Measurements from ENCODE around the gene PPP4R2. TPM values are rescaled to one million over a fixed set of nuclear protein-coding genes. Genes with fewer than 3 reads are reported as not detected.

Gene PPP4R2
- total RNA-seq, result 10 to 100 TPM; 59.3 to 65.1 TPM
- polyA plus RNA-seq, result 10 to 100 TPM; 28.3 to 46.1 (median 45.0) TPM
- total RNA-seq, result 70.7 to 158 (median 117) reads per million in 6 experiments

GRCh38 chr3:72996473-72997333, at the start of gene PPP4R2:
Gene PPP4R2 (plus strand): TSS chr3:72996811. CDS start chr3:72997038, 227 bp downstream.
- Mint-ChIP-seq H3K4me1 (peaks cover 21 to 43% (median 40%) of the 10 kb centered on the region in 4 donors), H3K27me3 (no peaks in the 10 kb centered on the region), H3K36me3 (peaks cover 1 to 35% (median 2%) of the 10 kb centered on the region in 3 donors), H3K9me3 (no peaks in the 10 kb centered on the region), H3K27ac (peak within 1 kb of the TSS; percentile 80 to 96 (median 94)), H3K4me3 (peak within 1 kb of the TSS; percentile 82 to 97 (median 90))
- ATAC-seq, result peak; percentile 86 to 89
- POLR2A ChIA-PET, result interaction anchor here (0.6 to 1.7 kb wide), 5 partner anchors 8 to 57 kb away, joined by 3 to 7 read pairs (median 3); no protein-coding TSS in a partner anchor
- peak; percentile 88 to 95 (median 92) for DNase-seq

DNA sequence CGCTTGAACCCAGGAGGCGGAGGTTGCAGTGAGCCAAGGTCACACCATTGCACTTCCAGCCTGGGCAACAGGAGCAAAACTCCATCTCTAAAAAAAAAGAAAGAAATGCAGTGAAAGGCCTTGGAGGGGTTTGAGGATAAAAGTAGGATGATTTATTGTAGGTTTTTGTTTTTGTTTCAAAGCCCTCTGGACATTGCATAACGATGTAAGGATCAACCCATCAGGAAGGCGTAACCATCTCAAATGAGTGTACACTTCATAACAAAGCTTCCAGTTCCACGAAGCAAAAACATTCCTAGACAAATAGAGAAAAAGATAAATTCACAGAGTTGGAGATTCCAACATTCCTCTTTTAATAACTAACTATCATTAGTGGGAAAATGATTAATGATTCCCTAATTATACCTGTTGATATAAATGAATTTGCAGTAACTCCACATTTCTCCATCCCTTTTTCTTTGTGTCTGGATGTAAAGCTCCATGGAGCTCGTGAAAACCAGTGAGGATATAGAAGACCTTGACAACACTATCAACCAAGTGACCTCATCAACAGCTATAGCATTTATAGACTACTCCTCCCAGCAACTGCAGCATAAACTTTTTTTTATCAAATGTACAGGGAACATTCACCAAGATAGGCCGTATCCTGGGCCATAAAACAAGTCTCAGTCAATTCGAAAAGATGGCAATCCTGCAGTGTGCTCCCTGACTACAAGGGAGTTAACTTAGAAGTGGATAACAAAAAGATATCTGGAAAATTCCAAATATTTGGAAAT, 48.7 kb upstream of the PPP4R2 start:
- H3K4me1 Mint-ChIP-seq, result peaks cover 1 to 13% (median 12%) of the 10 kb centered on the region in 4 donors
- H3K36me3 Mint-ChIP-seq, result no peaks in the 10 kb centered on the region
- H3K27me3 Mint-ChIP-seq, result peaks cover 0 to 2% (median 0%) of the 10 kb centered on the region in 5 donors
- H3K27ac Mint-ChIP-seq, result peak overlapping the region in 1 of 10 donors; percentile 11
- H3K4me3 Mint-ChIP-seq, result no peak overlapping the region
- POLR2A ChIA-PET, result no interaction called here
- no peaks in the 10 kb centered on the region for H3K9me3 Mint-ChIP-seq
- no peak for DNase-seq
- no peak for ATAC-seq

DNA sequence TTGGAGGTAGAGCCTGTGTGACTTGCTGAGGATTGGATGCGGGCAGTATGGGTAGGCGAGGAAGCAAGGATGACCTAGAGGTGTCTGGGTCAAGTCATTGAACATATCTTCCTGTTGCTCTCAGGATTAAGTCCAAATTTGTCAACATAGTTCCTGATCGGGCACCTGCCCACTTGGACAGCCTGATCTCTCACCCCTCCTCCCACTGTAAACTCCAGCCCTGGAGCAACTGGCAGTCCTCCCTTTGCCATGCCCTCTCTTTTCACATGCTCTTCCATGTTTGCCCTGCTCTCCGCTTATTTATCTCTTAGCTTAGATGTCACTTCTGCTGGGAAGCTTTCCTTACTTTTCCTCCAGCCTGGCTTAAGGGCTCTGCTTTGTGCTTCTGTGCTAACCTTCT, 47.6 kb upstream of the PPP4R2 start:
- DNase-seq (no peak), ATAC-seq (no peak)
- H3K4me3 Mint-ChIP-seq, result no peak overlapping the region
- peaks cover 0 to 2% (median 0%) of the 10 kb centered on the region in 5 donors for H3K27me3 Mint-ChIP-seq
- H3K36me3 Mint-ChIP-seq, result no peaks in the 10 kb centered on the region
- peaks cover 1 to 13% (median 12%) of the 10 kb centered on the region in 4 donors for H3K4me1 Mint-ChIP-seq
- POLR2A ChIA-PET, result no interaction called here
- no peaks in the 10 kb centered on the region for H3K9me3 Mint-ChIP-seq
- no peak overlapping the region for H3K27ac Mint-ChIP-seq

DNA sequence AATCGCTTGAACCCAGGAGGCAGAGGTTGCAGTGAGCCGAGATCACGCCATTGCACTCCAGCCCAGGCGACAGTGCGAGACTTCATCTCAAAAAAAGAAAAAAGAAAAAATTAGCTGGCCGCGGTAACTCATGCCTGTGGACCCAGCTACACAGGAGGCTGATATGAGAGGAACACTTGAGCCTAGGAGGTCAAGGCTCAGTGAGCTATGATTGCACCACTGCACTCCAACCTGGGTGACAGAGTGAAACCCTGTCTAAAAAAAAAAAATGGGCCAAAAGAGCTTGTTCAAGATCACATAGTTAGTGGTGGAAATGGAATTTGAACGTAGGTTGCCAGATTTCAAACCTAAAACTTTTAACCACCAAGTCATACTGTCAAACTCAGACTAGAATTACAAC, 46.2 kb upstream of the PPP4R2 start:
- POLR2A ChIA-PET, result interaction anchor here (0.6 kb wide), 1 partner anchor 28 kb away, joined by 3 read pairs; no protein-coding TSS in a partner anchor
- no peak for DNase-seq
- no peaks in the 10 kb centered on the region for H3K36me3 Mint-ChIP-seq
- ATAC-seq, result no peak
- H3K9me3 Mint-ChIP-seq, result no peaks in the 10 kb centered on the region
- H3K27me3 Mint-ChIP-seq, result no peaks in the 10 kb centered on the region
- H3K27ac Mint-ChIP-seq, result peak overlapping the region in 1 of 10 donors; percentile 63
- peak overlapping the region in 1 of 10 donors; percentile 28 for H3K4me3 Mint-ChIP-seq
- H3K4me1 Mint-ChIP-seq, result peaks cover 1 to 13% (median 12%) of the 10 kb centered on the region in 4 donors

DNA sequence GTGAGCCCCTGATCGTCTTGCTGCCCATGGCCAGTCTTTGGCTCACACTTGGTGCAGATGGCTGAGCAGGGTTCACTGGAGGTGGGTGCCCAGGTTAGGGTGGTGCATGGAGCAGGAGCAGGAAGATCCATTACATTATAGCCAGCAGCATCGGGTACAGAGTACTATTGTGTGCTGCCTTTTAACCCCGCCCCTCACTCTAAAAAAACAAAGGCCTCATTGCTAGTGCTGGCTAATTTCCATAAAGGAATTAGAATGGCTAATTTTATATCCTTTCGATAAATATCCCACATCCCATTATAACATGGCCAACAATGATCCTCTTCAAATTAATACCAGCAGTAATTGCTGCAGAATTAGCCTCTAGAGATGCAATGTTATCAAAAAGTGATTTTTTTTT, 45.8 kb upstream of the PPP4R2 start:
- ATAC-seq, result no peak

DNA sequence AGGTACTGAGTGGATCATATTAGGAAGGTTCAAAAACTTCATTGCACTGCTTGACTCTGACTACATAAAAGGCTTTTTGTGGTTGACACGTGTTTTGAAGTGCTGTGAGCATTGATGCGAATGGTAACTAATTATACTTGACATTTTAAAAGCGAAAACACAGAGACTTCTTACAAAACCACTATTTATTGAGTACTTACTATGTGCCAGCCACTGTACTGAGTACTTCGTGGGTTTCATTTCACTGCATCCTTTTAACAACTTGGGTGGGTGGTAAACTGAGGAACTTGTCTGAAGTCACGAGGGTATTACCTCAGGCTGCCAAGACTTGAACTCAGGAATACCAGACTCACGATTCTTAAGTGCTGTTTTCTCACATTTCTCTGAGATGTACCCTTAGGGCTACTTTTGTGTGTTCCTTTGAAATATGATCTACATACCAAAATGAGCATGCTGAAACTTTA, 45.3 kb upstream of the PPP4R2 start:
- Mint-ChIP-seq H3K4me1 (peaks cover 1 to 13% (median 12%) of the 10 kb centered on the region in 4 donors), H3K27me3 (no peaks in the 10 kb centered on the region), H3K4me3 (no peak overlapping the region), H3K27ac (no peak overlapping the region), H3K9me3 (no peaks in the 10 kb centered on the region), H3K36me3 (no peaks in the 10 kb centered on the region)
- peak; percentile 49 to 67 for ATAC-seq
- POLR2A ChIA-PET, result no interaction called here
- DNase-seq, result peak in 1 of 10 donors; percentile 8

More for the DNA sequence above, 45.8 kb upstream of the PPP4R2 start:
- Mint-ChIP-seq H3K27me3 (no peaks in the 10 kb centered on the region), H3K4me1 (peaks cover 1 to 13% (median 12%) of the 10 kb centered on the region in 4 donors), H3K36me3 (no peaks in the 10 kb centered on the region), H3K4me3 (peak overlapping the region in 1 of 10 donors; percentile 28), H3K9me3 (no peaks in the 10 kb centered on the region), H3K27ac (peak overlapping the region in 1 of 10 donors; percentile 63)
- no peak for DNase-seq
- POLR2A ChIA-PET, result interaction anchor here (0.6 kb wide), 1 partner anchor 27 kb away, joined by 3 read pairs; no protein-coding TSS in a partner anchor

DNA sequence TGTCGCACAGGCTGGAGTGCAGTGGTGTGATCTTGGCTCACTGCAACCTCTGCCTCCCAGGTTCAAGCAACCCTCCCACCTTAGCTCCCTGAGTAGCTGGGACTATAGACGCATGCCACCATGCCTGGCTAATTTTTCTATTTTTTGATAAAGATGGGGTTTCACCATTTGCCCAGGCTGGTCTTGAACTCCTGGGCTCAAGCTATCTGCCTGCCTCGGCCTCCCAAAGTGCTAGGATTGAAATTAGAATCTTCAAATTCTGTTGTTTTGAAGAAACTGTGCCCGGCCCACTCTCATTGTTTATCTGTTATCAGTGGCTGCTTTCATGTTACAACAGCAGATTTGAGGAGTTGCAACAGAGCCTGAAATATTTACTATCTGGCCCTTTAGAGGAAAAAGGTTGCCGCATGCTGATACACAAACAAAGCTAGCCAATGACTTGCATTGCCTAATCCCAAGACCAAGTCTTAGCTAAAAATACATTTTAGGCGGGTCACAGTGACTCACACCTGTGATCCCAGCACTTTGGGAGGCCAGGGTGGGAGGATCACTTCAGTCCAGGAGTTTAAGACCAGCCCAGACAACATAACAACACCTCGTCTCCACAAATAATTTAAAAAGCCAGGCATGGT, 43.2 kb upstream of the PPP4R2 start:
- no peak for ATAC-seq
- no peak overlapping the region for H3K27ac Mint-ChIP-seq

GRCh38 chr3:72957297-72957696, 39.3 kb upstream of the PPP4R2 start:
- POLR2A ChIA-PET, result no interaction called here
- ATAC-seq (no peak), DNase-seq (no peak)
- Mint-ChIP-seq H3K4me1 (peaks cover 6 to 15% (median 9%) of the 10 kb centered on the region in 4 donors), H3K9me3 (no peaks in the 10 kb centered on the region), H3K27me3 (no peaks in the 10 kb centered on the region), H3K4me3 (no peak overlapping the region), H3K36me3 (no peaks in the 10 kb centered on the region), H3K27ac (no peak overlapping the region)

More for the DNA sequence above, 43.2 kb upstream of the PPP4R2 start:
- POLR2A ChIA-PET, result no interaction called here
- Mint-ChIP-seq H3K36me3 (no peaks in the 10 kb centered on the region), H3K4me3 (no peak overlapping the region), H3K9me3 (no peaks in the 10 kb centered on the region), H3K4me1 (peaks cover 1 to 13% (median 12%) of the 10 kb centered on the region in 4 donors), H3K27me3 (no peaks in the 10 kb centered on the region)
- no peak for DNase-seq

DNA sequence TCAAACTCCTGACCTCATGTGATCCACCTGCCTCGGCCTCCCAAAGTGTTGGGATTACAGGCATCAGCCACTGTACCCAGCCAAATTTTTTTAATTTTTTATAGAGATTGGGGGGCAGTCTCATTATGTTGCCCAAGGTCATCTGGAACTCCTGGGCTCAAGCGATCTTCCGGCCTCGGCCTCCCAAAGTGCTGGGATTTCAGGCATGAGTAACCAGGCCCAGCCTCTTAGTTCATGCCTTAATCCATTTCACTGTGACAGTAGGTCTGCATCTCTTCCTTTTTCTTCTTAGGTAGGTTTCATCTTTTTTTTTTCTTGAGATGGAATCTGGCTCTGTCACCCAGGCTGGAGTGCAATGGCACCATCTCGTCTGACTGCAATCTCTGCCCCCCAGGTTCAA, 37.3 kb upstream of the PPP4R2 start:
- H3K36me3 Mint-ChIP-seq, result no peaks in the 10 kb centered on the region
- H3K4me3 Mint-ChIP-seq, result no peak overlapping the region
- H3K27me3 Mint-ChIP-seq, result no peaks in the 10 kb centered on the region
- H3K4me1 Mint-ChIP-seq, result peaks cover 7 to 15% (median 10%) of the 10 kb centered on the region in 4 donors
- POLR2A ChIA-PET, result interaction anchor here (0.7 kb wide), 1 partner anchor 1693 kb away, joined by 8 read pairs; no protein-coding TSS in a partner anchor
- H3K27ac Mint-ChIP-seq, result peak overlapping the region in 1 of 10 donors; percentile 73
- no peak for ATAC-seq
- no peak for DNase-seq
- H3K9me3 Mint-ChIP-seq, result no peaks in the 10 kb centered on the region

GRCh38 chr3:72960812-72961518, 35.6 kb upstream of the PPP4R2 start:
- ATAC-seq, result no peak
- POLR2A ChIA-PET, result no interaction called here

DNA sequence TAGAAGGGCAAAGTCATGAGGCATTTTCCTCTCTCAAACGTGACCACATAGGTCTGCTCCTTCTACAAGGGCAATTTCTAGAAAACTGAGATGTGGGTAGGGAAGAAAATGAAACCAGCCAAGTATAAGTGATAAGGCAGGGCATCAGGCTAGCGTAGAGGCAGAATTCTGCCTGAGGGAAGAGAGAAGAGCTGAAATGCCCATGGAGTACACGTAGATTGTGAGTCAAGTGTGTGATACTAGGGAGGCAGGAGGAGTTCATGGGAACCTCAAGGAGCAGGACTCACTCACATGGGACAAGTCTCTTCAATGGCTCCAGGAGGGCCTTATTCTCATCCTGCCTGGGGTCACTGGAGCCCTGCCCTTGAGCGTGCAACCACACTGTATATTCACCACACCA, 34.9 kb upstream of the PPP4R2 start:
- peaks cover 11 to 35% (median 29%) of the 10 kb centered on the region in 4 donors for H3K4me1 Mint-ChIP-seq
- ATAC-seq, result no peak
- no peak for DNase-seq
- no peaks in the 10 kb centered on the region for H3K9me3 Mint-ChIP-seq
- POLR2A ChIA-PET, result no interaction called here
- no peaks in the 10 kb centered on the region for H3K36me3 Mint-ChIP-seq
- H3K27me3 Mint-ChIP-seq, result no peaks in the 10 kb centered on the region
- no peak overlapping the region for H3K4me3 Mint-ChIP-seq
- H3K27ac Mint-ChIP-seq, result peak overlapping the region in 3 of 10 donors; percentile 4 to 60 (median 18)

More at GRCh38 chr3:72960812-72961518, 35.6 kb upstream of the PPP4R2 start:
- Mint-ChIP-seq H3K27me3 (no peaks in the 10 kb centered on the region), H3K36me3 (no peaks in the 10 kb centered on the region), H3K4me1 (peaks cover 11 to 32% (median 26%) of the 10 kb centered on the region in 4 donors), H3K4me3 (no peak overlapping the region), H3K27ac (peak overlapping the region in 7 of 10 donors; percentile 28 to 60 (median 45)), H3K9me3 (no peaks in the 10 kb centered on the region)
- no peak for DNase-seq
